HEK293 (cell line): ENCODE data around the gene SNHG17.

Experiments used
- CTCF ChIA-PET: fragments of 350-600 bp; formaldehyde crosslinking; extraction: SDS; loops from one replicate; lab custom pipeline; 2021; ENCODE audit warnings: antibody characterized with exemption; lab: Yijun Ruan, JAX
- POLR2A ChIA-PET: fragments of 300-600 bp; formaldehyde crosslinking; extraction: SDS; loops from one replicate; lab custom pipeline; 2020; ENCODE audit warnings: antibody characterized with exemption, inconsistent platforms; lab: Yijun Ruan, JAX
- H3K27ac ChIP-seq: fragments of 200-500 bp; sonication (Bioruptor generic); 2 replicates; pipeline ENCODE4 v1.5.1; 2014; ENCODE audit warnings: low read depth, low read length, control low read depth, inconsistent platforms; ENCODE audit errors: extremely low read depth
- H3K36me3 ChIP-seq, 2 experiments: fragments of 200-500 bp in 1 of 2; sonication (Bioruptor generic) in 1 of 2; 1 replicate in 1 of 2; 2 replicates in 1 of 2; pipeline ENCODE4 v1.5.1; 2014 to 2017; ENCODE audit warnings: inconsistent platforms in 2 of 2, low read length in 2 of 2; ENCODE audit not compliant: control insufficient read depth in 2 of 2, insufficient read depth in 1 of 2
- H3K4me1 ChIP-seq: fragments of 200-500 bp; sonication (Bioruptor generic); 2 replicates; pipeline ENCODE4 v1.5.1; 2014; ENCODE audit warnings: mild to moderate bottlenecking, low read length, inconsistent platforms; ENCODE audit not compliant: control insufficient read depth, insufficient read depth
- H3K4me3 ChIP-seq: 2 replicates; pipeline ENCODE4 v1.5.1; 2011; ENCODE audit warnings: low read depth, mild to moderate bottlenecking, control low read depth, low read length, moderate library complexity
- H3K9me3 ChIP-seq: fragments of 200-500 bp; sonication (Bioruptor generic); 2 replicates; pipeline ENCODE4 v1.5.1; 2014; ENCODE audit warnings: low read depth, low read length, inconsistent platforms; ENCODE audit not compliant: control insufficient read depth, insufficient read depth
- BCL11A ChIP-seq: fragments of 450-650 bp; formaldehyde crosslinking; IDR thresholded peaks from 2 replicates; pipeline ENCODE4 v1.5.1; 2016; ENCODE audit warnings: low read depth, missing biosample characterization, missing genetic modification characterization
- CTCF ChIP-seq: fragments of 450-650 bp; formaldehyde crosslinking; IDR thresholded peaks from 2 replicates; pipeline ENCODE4 v1.5.1; 2016; ENCODE audit warnings: missing biosample characterization, missing genetic modification characterization
- KLF16 ChIP-seq: fragments of 450-650 bp; formaldehyde crosslinking; IDR thresholded peaks from 2 replicates; pipeline ENCODE4 v1.5.1; 2017; ENCODE audit warnings: missing biosample characterization, missing genetic modification characterization
- KLF7 ChIP-seq: fragments of 450-650 bp; formaldehyde crosslinking; IDR thresholded peaks from 2 replicates; pipeline ENCODE4 v1.5.1; 2016; ENCODE audit warnings: missing biosample characterization, missing genetic modification characterization, borderline replicate concordance
- KLF9 ChIP-seq: fragments of 450-650 bp; formaldehyde crosslinking; IDR thresholded peaks from 2 replicates; pipeline ENCODE4 v1.5.1; 2016; ENCODE audit warnings: missing biosample characterization, missing genetic modification characterization, low read depth
- MYNN ChIP-seq: fragments of 450-650 bp; formaldehyde crosslinking; IDR thresholded peaks from 2 replicates; pipeline ENCODE4 v1.5.1; 2016; ENCODE audit warnings: missing biosample characterization, missing genetic modification characterization, borderline replicate concordance
- ZBTB20 ChIP-seq: fragments of 450-650 bp; formaldehyde crosslinking; IDR thresholded peaks from 2 replicates; pipeline ENCODE4 v1.5.1; 2016; ENCODE audit warnings: missing biosample characterization, missing genetic modification characterization
- ZBTB21 ChIP-seq: fragments of 450-650 bp; formaldehyde crosslinking; IDR thresholded peaks from 2 replicates; pipeline ENCODE4 v1.5.1; 2017; ENCODE audit warnings: missing biosample characterization, missing genetic modification characterization
- ZNF148 ChIP-seq: fragments of 450-650 bp; formaldehyde crosslinking; IDR thresholded peaks from 2 replicates; pipeline ENCODE4 v1.5.0; 2017; ENCODE audit warnings: missing biosample characterization, missing genetic modification characterization, borderline replicate concordance
- ZNF157 ChIP-seq: fragments of 450-650 bp; formaldehyde crosslinking; IDR thresholded peaks from 2 replicates; pipeline ENCODE4 v1.5.1; 2016; ENCODE audit warnings: missing biosample characterization, missing genetic modification characterization
- ZNF16 ChIP-seq: fragments of 450-650 bp; formaldehyde crosslinking; IDR thresholded peaks from 2 replicates; pipeline ENCODE4 v1.5.1; 2016; ENCODE audit warnings: low read depth, missing biosample characterization, missing genetic modification characterization
- ZNF202 ChIP-seq: fragments of 450-650 bp; formaldehyde crosslinking; IDR thresholded peaks from 2 replicates; pipeline ENCODE4 v1.5.1; 2016; ENCODE audit warnings: missing biosample characterization, missing genetic modification characterization, borderline replicate concordance
- ZNF223 ChIP-seq: fragments of 450-650 bp; formaldehyde crosslinking; IDR thresholded peaks from 2 replicates; pipeline ENCODE4 v1.5.1; 2016; ENCODE audit warnings: missing biosample characterization, missing genetic modification characterization
- ZNF24 ChIP-seq: fragments of 450-650 bp; formaldehyde crosslinking; IDR thresholded peaks from 2 replicates; pipeline ENCODE4 v1.5.1; 2016; ENCODE audit warnings: missing biosample characterization, missing genetic modification characterization
- ZNF266 ChIP-seq: fragments of 450-650 bp; formaldehyde crosslinking; IDR thresholded peaks from 2 replicates; pipeline ENCODE4 v1.5.1; 2016; ENCODE audit warnings: missing biosample characterization, missing genetic modification characterization, low read depth
- ZNF366 ChIP-seq: fragments of 450-650 bp; formaldehyde crosslinking; conservative IDR thresholded peaks from 2 replicates; pipeline ENCODE4 v1.5.1; 2016; ENCODE audit warnings: missing biosample characterization, missing genetic modification characterization
- ZNF426 ChIP-seq: fragments of 450-650 bp; formaldehyde crosslinking; IDR thresholded peaks from 2 replicates; pipeline ENCODE4 v1.5.1; 2017; ENCODE audit warnings: missing biosample characterization, missing genetic modification characterization, mild to moderate bottlenecking, inconsistent platforms, moderate library complexity
- ZNF513 ChIP-seq: fragments of 450-650 bp; IDR thresholded peaks from 2 replicates; pipeline ENCODE4 v1.5.1; 2018; ENCODE audit warnings: missing biosample characterization, missing genetic modification characterization
- ZNF548 ChIP-seq: fragments of 450-650 bp; formaldehyde crosslinking; IDR thresholded peaks from 2 replicates; pipeline ENCODE4 v1.5.1; 2016; ENCODE audit warnings: missing biosample characterization, missing genetic modification characterization
- ZNF596 ChIP-seq: fragments of 450-650 bp; IDR thresholded peaks from 2 replicates; pipeline ENCODE4 v1.5.0; 2018; ENCODE audit warnings: missing biosample characterization, mild to moderate bottlenecking, missing genetic modification characterization, moderate library complexity
- ZNF629 ChIP-seq: fragments of 450-650 bp; formaldehyde crosslinking; IDR thresholded peaks from 2 replicates; pipeline ENCODE4 v1.5.1; 2017; ENCODE audit warnings: missing biosample characterization, missing genetic modification characterization
- ZNF639 ChIP-seq: fragments of 450-650 bp; formaldehyde crosslinking; IDR thresholded peaks from 2 replicates; pipeline ENCODE4 v1.5.1; 2016; ENCODE audit warnings: missing biosample characterization, missing genetic modification characterization
- ZNF645 ChIP-seq: fragments of 450-650 bp; formaldehyde crosslinking; IDR thresholded peaks from 2 replicates; pipeline ENCODE4; 2016; ENCODE audit warnings: missing biosample characterization, missing genetic modification characterization
- ZSCAN18 ChIP-seq: fragments of 450-650 bp; formaldehyde crosslinking; IDR thresholded peaks from 2 replicates; pipeline ENCODE4 v1.5.1; 2016; ENCODE audit warnings: missing biosample characterization, missing genetic modification characterization
- TF ChIP-seq, protein P1 (sequence below): fragments of 450-650 bp; formaldehyde crosslinking; IDR thresholded peaks from 2 replicates; pipeline ENCODE4 v1.5.1; 2017; ENCODE audit warnings: missing biosample characterization, missing genetic modification characterization

SNHG17 gene

DNA sequence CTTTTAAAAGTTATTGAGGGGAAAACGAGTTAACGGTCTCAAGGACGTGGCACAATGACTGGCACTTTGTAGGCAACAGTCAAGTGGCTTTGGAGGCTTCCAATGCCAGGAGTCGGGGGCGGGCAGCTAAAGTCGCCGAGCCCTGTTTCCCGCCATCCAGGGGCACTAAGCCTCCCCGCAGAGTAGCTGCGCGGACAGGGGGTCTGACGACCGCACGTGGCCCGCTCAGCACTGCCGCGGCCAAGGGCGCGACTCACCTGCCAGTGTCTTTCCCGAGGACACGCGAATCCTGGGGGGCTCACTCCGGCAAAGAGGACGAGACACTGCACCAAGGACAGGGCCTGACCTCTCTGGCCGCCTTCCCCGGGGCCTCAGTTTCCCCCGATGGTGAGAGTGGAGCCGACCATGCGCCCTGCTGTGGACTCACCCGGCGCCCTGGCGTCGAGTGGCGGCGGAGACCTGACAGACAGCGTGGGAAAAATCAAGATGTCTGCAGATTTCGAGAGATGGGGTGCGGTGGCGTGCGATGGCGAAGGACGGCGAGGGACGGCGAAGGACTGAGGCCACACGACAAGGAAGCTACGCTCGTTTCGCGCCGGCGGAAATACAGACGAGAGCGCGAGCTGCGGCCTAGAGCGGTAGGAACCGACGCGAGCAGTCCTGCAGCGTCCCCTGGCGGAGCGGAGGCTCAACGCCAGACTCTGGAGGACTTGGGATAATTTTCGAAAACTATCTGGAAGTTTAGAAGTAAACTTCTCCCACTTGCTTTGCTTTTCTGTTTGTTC, at the start of gene SNHG17:
TSS of gene SNHG17 (minus strand) at position 559 of the 785 bp plus-strand sequence.
- Histone ChIP-seq H3K9me3 (no peaks in the 10 kb centered on the region), H3K4me1 (no peaks in the 10 kb centered on the region), H3K27ac (peak within 1 kb of the TSS; percentile 95), H3K4me3 (peak within 1 kb of the TSS; percentile 71), H3K36me3 (peaks cover 9 to 49% of the 10 kb centered on the region in 2 experiments; a peak in 2 of 3 replicates)
- POLR2A ChIA-PET: interaction anchor here (0.5 to 2.9 kb wide), 17 partner anchors 9 to 96 kb away, joined by 3 to 96 read pairs (median 4); partner anchors contain the start of gene RALGAPB
- CTCF ChIA-PET: interaction anchor here (0.6 to 5.1 kb wide), 16 partner anchors 9 to 746 kb away, joined by 3 to 64 read pairs (median 4); partner anchors contain the start of gene RALGAPB
- TF ChIP-seq ZNF16 (tag by site-specific recombination) (no peak), ZNF366 (tag by site-specific recombination) (peak; percentile 49; the same call in 1 of the 2 replicates), ZBTB20 (tag by site-specific recombination) (peak; percentile 47; the same call in 1 of the 2 replicates), ZNF148 (tag by site-specific recombination) (0 out of 2 replicates have a peak, but pooled peaks have one; percentile 64), KLF16 (tag by site-specific recombination) (peak; percentile 98), ZNF639 (tag by site-specific recombination) (peak; percentile 98), ZNF223 (no peak), ZNF266 (tag by site-specific recombination) (no peak), ZBTB21 (tag by site-specific recombination) (peak; percentile 73), ZNF202 (tag by site-specific recombination) (no peak), ZSCAN18 (tag by site-specific recombination) (peak; percentile 77), ZNF426 (tag by site-specific recombination) (0 out of 2 replicates have a peak, but pooled peaks have one; percentile 8), CTCF (tag by site-specific recombination) (peak; percentile 100), ZNF513 (tag by site-specific recombination) (0 out of 2 replicates have a peak, but pooled peaks have one; percentile 7), KLF9 (tag by site-specific recombination) (peak; percentile 61), ZNF596 (tag by site-specific recombination) (peak; percentile 36; the same call in 1 of the 2 replicates), ZNF645 (tag by site-specific recombination) (peak; percentile 32; the same call in 1 of the 2 replicates), ZNF629 (tag by site-specific recombination) (peak; percentile 91), ZNF157 (tag by site-specific recombination) (no peak), ZNF548 (tag by site-specific recombination) (no peak), KLF7 (tag by site-specific recombination) (peak; percentile 87), MYNN (no peak), BCL11A (no peak), ZNF24 (tag by site-specific recombination) (peak; percentile 95)
- TF ChIP-seq, protein P1, sequence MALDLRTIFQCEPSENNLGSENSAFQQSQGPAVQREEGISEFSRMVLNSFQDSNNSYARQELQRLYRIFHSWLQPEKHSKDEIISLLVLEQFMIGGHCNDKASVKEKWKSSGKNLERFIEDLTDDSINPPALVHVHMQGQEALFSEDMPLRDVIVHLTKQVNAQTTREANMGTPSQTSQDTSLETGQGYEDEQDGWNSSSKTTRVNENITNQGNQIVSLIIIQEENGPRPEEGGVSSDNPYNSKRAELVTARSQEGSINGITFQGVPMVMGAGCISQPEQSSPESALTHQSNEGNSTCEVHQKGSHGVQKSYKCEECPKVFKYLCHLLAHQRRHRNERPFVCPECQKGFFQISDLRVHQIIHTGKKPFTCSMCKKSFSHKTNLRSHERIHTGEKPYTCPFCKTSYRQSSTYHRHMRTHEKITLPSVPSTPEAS (tag by site-specific recombination): peak; percentile 49; the same call in 1 of the 2 replicates
